GM19372 (cell line): ENCODE measurements around the gene C3orf22.
"Not testable (repeated sequence)": the region's sequence is repeated elsewhere in the genome, so short reads cannot be mapped to it uniquely, and the experiment has no call there.

Source experiments
- ATAC-seq: cut with Tn5 transposase; IDR thresholded peaks from one replicate; pipeline ENCODE4 v1.9.1; 2021; ENCODE audit warnings: mild to moderate bottlenecking, low read depth, moderate library complexity; ENCODE audit not compliant: unreplicated experiment

C3orf22 gene, protein sequence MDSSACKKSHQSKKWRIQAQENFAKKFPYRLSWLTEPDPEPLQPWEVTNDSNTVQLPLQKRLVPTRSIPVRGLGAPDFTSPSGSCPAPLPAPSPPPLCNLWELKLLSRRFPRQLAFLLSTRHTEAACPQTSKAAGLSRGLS

DNA sequence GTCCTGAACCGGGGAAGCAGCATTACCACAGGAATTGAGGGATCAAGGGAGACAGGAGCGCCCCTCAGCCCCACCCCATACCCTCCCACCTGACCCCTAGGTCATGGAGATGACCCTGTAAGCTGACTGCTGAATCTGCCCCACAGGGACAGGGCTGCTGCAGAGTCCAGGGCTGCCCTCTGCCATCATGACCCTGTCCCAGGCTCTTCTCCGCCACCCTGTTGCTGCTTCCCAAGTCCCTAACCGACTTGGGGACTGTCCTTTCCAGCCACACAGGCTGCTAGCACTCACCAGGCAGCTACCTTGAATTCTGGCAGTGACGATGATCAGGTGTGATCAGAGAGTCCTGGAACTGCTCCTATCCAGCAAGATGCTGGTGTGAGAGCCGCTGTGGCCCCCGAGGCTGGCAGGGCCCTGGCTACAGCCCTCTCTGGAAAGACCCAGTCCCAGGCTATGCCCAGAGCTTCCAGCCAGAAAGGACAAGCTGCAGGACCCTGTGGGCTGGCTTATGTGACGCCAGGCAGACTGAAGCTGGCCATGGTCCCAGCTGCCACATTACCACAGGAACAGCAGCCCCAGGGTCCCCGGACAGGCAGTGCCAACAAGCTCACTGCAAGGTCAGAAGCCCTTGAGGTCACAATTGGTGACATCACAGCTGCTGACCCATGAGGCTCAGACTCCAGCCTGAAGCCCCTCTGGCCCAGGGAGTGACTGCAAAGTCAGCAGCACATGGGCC, at the start of gene C3orf22:
Gene C3orf22 (minus strand): TSS at position 597 of the 736 bp plus-strand sequence. CDS start 5,542 bp downstream, outside the sequence.
- no peak for ATAC-seq

DNA sequence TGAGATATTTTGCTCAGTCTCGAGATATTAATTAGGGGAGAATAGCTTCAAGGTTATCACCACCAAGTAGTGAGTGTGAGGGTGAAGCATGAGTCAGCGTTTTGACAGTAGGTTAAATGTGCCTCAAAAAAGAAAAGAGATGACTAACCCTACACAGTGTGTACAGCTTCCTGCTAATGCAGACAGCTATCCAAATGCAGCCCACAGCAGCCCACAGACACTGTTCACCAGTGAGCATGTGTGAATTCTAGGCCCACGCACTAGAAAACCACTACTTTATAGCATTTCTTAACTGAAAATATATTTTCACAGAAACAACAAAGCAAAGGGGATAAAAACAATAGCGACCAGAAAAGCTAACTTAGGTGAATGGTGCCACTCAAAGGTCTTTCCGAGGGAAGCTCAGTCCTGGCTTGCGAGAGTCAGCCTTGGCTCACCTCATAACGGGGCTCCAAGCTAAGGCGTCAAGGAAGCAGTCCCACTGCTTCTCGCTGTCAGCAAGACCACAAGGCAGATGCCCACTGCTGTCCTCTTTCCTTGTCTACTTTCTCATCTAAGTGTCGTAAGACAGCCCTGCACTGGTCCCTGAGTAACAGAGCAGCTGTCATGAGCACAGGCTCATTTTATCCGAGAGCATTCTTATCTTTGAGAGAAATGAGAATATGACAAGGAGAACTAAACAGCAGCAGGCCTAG, 48.6 kb upstream of the C3orf22 start:
- no peak for ATAC-seq

DNA sequence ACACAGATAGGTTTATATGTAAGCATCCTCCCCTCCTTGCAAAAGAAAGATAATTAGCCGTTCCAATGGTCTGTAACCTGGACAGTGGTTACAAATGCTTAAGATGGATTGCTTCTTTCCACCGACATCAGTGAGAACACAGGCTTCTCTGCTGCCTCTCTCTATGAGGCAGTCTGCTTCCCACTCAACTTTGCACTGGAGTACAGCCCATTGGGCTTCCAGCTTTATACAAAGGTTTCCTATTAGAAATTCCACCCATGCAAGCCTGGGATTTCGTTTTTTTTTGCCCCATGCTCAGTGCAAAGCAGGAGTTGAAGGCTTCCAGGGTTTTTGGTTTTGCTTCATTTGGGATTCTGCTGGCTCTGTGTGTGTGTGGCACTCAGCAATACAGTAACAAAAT, 47.3 kb upstream of the C3orf22 start:
- no peak for ATAC-seq

DNA sequence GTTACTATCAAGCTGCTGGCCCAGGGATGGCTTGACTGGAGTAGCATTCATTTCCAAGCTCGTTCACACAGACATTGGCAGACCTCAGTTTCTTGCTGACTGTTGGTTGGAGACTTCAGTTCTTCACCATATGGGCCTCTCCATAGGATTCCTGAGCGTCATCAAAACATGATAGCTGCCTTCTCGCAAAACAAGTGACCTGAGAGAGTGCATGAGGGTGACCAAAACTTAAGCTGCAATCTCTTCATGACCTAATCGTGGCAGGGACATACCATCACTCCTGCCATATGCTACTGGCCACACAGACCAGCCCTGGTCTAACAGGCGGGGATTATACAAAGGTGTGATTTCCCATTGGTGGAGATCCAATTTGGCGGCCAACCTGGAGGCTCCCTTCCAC, 46.0 kb upstream of the C3orf22 start:
- ATAC-seq, result no peak

DNA sequence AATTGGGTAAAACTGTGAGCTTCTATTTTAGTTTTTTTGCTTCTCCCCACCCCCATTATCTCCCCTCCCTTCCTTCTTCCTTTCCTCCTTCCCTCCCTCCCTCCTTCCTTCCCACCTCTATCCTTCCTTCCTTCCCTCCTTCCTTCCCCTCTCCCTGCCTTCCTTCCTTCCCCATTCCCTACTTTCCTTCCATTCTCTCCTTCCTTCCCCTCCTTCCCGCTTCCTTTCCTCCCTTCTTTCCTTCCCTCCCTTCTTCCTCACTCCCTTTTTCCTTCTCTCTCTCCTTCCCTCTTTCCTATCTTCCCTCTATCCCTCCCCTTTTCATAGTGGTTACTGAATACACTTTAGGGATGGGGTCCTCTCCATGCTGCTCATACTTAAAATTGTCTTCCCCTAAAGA, 40.4 kb upstream of the C3orf22 start:
- no peak for ATAC-seq

DNA sequence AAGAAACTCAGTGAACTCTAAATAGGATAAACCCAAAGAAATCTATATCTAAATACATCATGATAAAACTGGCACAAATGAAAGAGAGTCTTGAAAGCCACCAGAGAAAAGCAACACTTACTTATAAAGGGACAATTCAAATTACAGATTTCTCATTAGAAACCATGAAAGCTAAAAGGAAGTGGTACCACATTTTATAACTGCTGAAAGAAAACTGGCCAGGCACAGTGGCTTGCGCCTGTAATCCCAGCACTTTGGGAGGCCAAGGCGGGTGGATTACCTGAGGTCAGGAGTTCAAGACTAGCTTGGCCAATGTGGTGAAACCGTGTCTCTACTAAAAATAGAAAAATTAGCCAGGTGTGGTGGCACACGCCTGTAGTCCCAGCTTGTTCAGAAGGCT, 36.7 kb upstream of the C3orf22 start:
- ATAC-seq, result not testable (repeated sequence)

DNA sequence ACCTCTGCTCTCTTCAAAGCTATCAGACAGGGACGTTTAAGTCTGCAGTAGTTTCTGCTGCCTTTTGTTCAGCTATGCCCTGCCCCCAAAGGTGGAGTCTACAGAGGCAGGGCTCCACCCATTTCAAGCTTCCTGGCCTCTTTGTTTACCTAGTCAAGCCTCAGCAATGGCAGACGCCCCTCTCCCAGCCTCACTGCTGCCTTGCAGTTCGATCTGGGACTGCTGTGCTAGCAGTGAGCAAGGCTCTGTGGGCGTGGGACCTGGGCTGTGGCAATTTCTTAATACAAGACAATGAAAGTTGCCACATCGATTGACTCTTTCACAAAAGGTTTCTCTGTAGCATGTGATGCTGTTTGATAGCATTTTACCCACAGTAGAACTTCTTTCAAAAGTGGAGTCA, 32.8 kb upstream of the C3orf22 start:
- not testable (repeated sequence) for ATAC-seq

DNA sequence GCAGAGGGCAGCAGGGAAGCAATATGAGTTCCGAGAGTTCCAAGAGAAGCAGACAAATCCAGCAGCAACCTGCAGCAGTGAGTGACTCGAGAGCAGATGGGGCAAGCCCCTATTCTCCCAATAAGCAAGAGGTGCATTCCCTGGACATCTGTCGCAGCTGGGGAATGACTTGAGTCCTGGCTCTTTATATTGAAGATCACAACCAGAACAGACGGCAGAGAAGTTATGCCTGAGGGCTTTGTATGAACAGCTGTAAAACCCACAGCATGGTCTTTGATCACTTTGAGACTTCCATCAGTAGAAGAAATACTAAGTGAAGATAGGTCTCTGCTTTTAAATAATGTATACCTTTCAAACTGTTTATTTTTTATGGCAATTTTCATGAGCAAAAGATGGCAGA, 23.6 kb upstream of the C3orf22 start:
- no peak for ATAC-seq

DNA sequence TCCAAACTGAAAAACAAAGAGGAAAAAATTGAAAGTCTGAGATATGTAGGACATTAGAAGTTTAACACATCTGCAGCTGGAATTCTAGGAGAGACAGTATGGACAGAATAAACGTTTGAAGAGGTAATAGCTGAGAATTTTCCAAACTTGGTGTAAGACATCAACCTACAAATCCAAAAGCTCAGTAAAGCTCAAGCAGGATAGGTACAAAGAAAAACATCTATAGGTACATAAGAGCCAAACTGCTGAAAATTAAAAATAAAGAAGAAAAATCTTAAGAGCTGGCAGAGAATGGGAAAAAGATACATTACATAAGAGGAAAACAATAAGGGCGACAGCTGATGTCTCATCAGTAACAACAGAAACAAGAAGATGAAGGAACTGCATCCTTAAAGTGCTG, 22.8 kb upstream of the C3orf22 start:
- no peak for ATAC-seq

DNA sequence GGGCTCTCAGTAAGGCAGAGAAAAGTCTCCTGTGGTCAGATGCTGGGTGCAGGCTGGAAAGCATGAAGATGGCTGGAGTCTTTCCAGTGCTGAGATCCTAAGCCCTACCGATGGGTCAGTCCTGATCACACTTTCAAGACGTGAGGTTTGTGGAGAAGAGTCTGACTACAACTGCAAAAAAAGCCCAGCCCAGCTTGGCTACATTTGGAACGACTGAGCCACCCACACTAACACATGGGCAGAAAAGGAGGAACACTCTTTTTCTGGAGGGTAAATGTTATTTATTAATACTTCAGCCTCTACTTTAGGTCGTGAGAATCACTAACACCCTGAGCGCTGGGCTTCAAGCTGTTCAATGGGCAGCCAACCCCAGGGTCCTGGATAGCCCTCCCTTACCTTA, 22.0 kb upstream of the C3orf22 start:
- ATAC-seq, result no peak

DNA sequence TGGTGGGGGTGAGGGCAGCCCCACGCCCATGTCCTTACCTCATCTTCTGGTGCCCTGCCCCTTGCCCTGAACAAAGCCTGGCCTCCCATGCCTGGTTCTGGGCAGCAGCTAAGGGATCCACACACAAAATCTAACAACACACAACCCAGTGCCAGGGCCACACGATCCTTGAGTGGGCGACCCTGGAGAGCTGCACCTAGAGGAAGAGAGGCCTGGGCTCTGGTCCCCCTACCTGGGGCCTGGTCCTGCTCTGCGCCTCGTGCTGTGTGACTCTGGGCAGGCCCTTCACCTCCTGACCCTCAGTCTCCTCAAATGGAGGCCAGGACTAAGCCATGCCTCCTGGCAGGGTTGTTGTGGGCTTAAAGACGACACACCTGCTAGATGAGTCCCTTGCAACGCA, 20.0 kb upstream of the C3orf22 start:
- ATAC-seq, result no peak

DNA sequence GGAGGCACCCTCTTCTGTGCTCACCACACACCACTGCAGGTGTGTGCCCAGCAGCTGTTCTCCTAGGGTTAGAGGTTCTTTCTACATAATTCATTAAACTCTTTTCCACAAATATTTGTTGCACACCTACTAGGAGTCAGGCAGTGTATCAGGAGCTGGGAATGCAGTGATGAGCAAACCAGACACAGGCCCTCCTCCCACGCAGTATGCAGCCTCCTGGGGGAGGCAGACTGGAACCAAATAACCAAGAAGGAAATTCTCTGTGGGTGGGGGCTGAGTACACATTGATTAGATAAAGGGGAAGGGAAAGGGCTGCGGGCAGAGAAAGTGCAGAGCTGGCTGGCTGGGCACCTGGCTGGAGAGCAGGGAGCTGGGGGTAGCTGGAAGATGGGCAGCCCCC, 18.5 kb upstream of the C3orf22 start:
- no peak for ATAC-seq

DNA sequence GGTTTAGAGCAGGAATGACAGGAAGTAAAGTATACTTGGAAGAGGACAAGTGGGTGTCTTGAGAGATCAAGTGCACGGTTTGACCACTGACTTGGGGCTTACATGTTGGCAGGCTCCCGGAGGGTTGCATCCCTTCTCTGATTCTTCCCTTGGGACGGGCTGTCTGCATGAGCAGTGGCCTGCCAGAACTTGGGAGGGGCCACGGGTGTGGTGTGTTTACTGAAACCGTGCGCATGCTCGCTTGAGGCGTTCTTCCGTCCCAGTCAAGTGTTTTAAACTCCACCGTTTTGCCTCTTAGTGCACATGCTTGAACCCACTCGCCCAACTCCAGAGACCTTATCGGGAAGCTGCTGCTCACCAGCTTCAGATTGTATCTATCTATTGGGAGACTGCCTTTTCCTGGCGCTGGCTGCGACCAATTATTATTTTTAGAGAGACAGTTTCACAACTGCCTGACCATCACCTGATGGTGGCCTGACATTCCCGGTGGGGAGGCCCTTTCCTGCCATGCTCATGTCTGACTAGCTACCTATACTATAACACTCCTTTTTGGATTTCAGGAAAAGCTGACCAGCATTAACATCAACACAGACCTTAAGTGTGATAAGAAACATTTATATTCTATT, 14.9 kb upstream of the C3orf22 start:
- ATAC-seq, result no peak

DNA sequence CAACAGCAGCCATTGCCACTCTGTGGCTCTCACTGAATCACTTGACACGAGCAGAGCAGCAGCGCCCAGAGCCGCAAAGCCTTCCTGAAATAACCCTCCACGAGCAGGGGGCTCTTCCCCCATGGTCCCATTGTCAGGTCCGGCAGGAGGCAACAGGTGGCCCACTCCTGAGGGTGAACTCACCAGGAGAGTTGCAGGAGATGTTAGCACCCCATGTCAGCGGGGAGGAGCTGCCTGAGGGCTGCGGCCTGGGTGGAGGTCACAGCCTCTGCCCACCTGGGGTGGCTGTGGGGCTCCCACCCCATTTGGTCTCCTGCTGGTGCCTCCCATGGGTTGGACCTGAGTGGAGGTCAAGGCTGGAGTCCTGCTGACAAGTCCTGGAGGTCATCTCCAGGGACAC, 12.3 kb upstream of the C3orf22 start:
- ATAC-seq, result no peak

DNA sequence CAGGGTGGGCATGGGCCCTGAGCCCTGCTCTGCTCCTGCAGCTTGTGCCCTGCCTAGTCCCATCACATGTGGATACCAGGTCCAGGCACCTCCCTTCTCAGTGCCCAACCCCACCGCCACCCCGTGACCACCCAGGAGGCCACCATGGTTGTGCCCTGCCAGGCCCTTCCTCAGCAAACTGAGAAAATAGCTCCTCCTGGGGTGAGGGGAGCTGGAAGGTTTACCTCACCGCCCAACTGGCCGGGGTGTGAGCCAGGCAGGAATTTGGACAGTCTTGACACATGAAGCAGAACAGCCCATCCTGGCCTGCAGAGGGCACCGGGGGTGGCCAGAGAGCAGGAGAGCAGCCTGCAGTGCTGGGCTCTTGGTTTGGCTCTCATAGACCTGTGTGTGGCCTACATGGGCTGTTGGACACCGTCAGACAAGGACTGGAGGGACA, 11.4 kb upstream of the C3orf22 start:
- ATAC-seq, result no peak

DNA sequence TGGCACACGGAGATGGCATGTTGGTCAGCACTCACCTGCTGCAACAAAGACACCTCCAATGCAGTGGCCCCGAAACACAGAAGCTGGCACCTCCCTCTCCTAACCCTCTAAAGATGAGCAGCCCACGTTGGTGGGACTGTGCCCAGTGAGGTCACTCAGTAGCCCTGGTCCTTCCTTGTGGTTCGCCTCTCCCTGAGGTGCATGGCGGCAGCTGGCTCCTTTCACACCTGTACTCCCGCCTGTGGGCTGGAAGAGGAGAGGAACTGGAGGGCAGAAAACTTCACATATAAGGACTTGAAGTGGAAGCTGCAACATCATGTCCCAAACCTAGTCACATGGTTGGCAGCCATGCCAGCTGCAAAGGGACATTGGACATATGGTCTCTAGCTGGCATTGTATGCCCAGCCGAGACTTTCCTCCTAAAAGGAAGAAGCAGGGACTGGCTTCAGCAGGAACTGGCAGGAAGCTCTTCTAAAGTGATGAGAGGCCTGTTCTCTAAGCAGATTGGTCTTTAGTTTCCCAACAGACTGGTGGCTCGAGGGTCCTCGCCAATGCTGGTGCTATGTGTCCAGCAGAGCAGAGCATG, 10.8 kb upstream of the C3orf22 start:
- no peak for ATAC-seq

DNA sequence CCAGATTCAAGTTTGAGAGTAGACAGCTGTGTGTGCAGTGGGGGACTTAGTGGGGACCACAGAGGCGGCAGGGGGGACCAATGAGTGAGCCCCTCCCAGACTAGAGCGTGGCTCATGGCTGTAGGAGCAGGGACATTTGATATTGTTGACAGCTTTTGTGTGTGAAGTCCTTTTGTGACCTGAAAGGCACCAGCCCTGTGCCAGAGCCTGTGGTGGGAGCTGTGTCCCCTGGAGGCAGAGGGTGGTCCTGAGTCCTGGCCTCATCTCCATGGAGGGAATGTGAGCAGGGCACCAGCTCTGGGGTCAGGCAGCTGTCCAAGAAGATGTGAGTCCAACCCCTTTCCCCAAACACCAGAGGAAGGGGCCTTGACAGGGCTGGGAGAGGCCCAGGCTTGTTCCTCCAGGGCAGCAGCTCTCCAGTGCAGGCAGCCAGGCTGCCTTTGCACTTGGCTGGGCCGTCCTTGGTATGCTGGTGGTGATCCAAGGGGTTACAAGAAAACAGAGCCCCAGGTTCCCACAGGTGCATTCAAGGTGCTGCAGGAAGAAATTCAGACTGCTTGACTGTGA, 10.1 kb upstream of the C3orf22 start:
- ATAC-seq, result no peak

DNA sequence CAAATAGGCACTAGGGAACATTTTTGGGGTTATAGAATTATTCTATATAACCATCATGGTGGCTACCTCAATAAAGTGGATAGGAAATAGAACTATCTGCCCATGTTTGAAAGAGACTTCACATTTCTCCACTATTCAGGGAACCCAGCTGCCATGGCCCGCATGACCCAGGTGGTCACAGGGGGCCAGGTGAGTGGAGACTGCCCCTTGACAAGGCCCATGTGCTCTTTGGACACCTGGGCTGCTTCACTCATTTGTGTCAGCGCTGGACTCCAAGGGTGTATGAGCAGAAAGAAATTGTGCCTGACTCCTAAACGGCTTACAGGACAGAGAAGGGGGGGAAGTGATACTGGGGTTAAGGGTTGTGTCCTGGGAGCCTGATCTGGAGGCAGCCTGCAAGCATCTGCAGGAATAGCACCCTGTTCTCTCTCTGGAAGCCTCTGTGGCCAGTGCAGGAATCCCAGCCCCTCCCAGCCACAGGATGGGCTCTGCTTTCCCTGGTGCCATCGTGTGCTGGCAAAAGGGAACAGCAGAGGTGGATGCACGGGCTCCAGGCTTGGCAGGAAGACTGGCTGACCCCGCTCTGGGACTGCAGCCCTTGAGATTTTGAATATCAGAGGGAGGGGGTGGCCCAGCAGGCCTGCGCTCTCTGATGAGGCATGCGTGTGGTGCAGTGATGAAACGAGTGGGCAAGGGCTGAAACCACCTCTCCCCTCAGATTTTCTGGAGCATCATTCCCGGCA, 9.1 kb upstream of the C3orf22 start:
- no peak for ATAC-seq

DNA sequence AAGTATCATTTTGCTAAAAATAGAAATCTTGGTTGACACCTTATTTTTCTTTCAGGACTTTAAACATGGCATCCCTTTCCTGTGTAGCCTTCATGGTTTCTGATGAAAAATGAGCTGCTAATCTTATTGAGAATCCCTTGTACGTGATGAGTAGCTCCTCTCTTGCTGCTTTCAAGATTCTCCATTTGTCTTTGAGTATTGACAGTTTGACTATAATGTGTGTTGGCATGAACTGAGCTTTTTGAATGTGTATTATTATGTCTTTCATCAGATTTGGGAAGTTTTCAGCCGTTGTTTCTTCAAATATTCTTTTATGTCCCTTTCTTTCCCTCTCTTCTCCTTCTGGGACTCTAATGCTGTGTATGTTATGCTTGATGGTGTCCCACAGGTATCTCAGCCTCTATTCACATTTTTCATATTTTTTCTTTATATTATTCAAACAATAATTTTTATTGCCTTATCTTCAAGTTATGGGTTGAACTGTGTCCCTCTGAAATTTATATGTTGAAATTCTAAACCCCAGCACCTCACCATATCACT, 4.1 kb upstream of the C3orf22 start:
- ATAC-seq, result no peak

DNA sequence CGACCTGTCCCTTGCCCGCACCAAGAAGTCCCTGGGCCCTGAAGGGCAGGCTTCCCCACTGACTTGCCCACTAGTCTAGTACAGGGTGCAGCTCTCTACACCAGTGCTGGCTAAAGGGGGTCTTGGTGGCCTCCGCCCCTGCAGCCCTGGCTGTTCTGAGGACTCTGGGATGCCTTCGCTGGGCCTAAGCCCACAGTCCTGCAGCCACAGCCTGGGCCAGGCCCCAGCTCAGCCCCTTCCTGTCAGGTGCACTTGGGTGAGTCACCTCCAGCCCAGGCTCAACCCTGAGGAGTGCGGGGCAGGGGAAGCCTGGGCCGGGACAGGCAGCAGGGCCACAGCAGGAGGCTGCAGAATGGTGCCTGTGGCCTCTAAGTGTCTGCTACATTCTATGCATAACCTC, 971 bp downstream of the C3orf22 start:
- ATAC-seq, result no peak
